Epidermal melanocyte (primary cell): ENCODE data around the gene CAD.
"Not testable (repeated sequence)": the region's sequence is repeated elsewhere in the genome, so short reads cannot be mapped to it uniquely, and the experiment has no call there.

Source experiments
- DNase-seq: peaks from one replicate; pipeline ENCODE4 v3.0.0; 2011; ENCODE audit warnings: low spot score; ENCODE audit not compliant: insufficient read length

The CAD gene

DNA sequence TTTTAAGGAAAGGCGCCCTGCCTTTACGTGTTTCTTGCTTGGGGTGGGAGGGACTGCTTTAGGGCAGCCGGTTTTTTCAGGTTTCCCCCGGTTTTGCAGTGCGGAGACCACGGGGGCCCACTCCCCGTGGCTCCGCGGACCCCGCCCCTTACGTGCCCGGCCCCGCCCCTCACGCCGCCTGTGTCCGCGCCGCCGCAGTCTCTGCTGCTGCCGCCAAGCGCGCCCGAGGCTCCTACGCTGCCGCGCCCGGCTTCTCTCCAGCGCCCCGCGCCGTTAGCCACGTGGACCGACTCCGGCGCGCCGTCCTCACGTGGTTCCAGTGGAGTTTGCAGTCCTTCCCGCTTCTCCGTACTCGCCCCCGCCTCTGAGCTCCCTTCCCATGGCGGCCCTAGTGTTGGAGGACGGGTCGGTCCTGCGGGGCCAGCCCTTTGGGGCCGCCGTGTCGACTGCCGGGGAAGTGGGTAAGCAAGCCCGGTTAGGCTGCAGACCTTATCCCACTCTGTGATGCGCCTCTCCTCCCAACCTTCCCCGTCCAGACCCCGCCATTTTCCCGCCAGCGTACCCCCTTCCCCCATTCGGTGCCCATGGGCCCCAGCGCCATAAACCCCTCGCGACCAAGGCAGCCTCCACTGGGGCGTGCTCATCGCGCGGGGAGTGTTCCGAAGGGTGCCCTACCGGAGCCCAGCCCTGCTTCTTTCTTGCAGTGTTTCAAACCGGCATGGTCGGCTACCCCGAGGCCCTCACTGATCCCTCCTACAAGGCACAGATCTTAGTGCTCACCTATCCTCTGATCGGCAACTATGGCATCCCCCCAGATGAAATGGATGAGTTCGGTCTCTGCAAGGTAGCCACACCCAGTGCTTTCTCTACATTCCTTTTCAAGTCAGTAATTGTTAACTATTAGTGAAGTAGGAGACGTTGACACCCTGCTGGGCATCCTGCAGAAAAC is at the start of gene CAD:
CAD (plus strand) TSS at position 197 of the 949 bp plus-strand sequence; CDS start at position 380, 183 bp downstream.
- DNase-seq: peak; percentile 81

DNA sequence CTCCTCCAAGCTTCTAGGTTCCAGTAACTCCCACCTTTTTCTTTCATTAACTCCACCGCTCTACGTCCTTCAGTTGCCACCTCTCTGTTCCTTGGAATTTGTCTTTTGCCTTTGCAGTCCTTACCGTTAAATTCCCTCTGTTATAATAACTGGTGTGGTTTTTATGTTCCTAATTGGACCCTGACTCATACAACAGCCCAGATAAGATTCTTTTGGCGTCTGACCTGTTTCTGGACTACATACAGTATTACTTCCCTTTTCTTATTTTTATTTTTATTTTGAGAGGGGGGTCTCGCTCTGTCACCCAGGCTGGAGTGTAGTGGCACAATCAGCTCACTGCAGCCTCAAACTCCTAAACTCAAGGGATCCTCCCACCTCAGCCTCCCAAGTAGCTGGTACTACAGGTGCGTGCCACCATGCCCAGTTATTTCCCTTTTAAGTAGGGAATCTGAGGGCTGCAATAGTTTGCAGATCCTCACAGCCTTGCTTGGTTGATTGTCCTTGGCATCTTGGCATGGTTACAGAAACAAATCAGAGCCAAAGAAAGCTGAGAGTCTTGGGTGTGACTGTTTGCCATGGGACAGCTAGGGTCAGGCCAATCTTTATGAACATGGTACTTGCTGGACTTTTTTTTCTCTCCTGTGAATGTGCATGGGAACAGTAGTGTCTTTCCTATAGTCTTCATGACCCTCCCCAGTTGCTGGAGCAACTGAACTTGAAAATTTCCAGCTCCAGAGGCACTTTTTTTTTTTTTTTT is 46.4 kb upstream of the CAD start:
- no peak for DNase-seq

- DNase-seq: no peak
Measured at GRCh38 chr2:27171351-27171848, 45.8 kb upstream of the CAD start.

DNA sequence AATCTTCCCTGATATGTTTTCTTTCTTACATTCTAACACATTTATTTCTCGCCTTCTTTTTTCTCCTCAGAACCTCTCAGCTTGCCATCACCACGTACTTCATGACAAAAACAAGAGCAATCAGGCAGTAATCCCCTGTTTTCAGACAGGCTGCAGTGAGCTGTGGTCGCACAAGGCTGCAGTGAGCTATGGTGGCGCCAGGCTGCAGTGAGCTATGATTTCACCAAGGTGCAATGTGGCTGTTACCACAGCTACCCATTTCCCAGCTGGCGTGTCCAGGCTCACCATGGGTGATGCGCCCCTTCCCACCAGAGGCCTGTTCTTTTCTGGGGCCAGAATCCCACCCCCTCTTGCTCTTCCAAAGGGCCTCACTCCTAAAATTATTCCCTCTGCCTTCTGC is 42.5 kb upstream of the CAD start:
- no peak for DNase-seq

- DNase-seq: no peak
Measured at GRCh38 chr2:27175330-27175729, 41.8 kb upstream of the CAD start.

- DNase-seq: not testable (repeated sequence)
Measured at GRCh38 chr2:27175781-27176180, 41.4 kb upstream of the CAD start.

DNA sequence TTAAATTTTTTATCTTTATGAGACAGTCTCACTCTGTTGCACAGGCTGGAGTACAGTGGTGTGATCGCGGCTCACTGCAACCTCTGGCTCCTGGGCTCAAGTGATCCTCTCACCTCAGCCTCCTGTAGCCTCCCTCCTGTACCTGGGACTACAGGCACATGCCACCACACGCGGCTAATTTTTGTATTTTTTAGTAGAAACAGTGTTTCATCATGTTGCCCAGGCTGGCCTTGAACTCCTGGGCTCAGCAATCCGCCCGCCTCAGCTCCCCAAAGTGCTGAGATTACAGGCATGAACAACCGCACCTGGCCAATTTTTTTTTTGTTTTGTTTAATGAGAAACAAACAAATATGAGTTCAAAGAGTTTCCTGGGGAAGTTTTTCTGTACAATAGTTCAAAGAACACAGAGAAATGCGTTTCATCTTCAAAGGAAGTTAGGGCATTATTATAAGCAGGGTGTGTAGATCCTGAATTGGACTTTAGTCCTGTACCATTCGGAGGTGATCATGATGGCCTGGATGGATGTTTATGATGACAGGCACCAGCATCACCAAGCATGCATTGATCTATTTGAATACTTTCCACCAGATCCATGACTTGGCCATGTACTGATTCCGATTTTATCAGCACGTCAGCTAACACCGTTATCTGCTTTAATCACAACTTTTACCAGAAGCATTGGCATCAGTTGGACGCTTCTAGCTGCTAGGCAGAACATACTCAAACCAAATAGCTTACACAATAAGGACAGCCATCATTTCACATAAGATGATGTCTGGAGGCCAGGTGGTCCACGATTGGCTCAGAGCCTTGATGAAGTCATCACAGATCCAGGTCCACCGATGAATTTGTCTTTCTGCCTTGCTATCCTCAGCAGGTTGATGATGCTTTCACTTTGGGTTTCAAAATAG is 39.5 kb upstream of the CAD start:
- DNase-seq: no peak

GRCh38 chr2:27178469-27178868 is 38.7 kb upstream of the CAD start:
- no peak for DNase-seq

GRCh38 chr2:27179344-27180000 is 37.7 kb upstream of the CAD start:
- no peak for DNase-seq

DNA sequence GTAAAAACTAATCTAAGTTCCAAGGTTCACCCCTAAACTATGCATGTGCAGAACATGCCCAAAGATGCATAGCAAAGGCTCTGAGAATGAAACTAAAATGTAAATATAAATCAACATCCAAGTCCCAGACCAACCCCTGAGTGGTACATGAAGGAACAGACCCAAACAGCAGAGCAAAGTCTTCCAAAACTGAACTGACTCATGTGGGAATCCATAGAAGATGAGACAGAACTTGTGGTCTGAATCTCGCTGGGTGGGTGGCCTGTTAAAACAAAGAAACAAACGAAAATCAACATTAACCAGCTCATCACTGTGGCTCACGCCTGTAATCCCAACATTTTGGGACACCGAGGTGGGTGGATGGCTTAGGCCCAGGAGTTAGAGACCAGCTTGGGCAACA is 34.8 kb upstream of the CAD start:
- no peak for DNase-seq

GRCh38 chr2:27184115-27184514 is 33.1 kb upstream of the CAD start:
- no peak for DNase-seq

- DNase-seq: no peak
Measured at GRCh38 chr2:27185331-27186026, 31.7 kb upstream of the CAD start.

- DNase-seq: no peak
Measured at GRCh38 chr2:27186613-27187345, 30.4 kb upstream of the CAD start.

GRCh38 chr2:27189989-27190388 is 27.2 kb upstream of the CAD start:
- DNase-seq: no peak

DNA sequence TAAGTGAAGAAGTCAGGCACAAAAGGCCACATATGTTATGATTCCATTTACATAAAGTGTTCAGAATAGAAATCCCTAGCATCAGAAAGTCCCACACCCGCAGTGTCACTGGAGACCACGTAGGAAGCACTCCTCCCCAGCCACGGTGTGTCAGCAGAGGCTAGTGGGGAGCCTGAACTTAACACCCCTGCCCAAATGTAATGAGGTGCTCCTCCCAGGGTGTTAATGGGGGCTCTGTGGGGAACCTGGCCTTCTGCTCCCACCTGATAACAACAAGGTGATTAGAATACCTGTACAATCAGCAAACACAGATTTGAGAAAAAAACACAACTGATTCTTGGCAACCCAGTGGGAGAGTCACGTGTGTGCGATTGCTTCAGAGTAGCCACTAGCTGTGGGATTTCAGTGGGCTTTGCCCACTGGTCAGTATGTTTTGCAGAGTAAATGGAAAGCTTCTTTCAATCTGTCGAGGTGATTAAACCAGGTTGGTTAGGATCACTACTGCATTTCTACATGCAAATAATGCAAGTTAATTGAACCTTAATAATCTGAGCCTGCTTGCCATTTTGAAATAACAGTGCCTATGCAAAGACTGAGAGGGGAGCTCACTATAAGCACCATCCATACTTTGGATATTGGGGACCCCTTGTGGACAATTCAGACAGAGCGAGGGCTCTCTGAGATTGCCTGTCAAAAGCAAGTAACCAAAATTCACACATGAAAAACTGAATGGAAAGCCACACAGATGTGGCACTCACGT is 25.9 kb upstream of the CAD start:
- DNase-seq: no peak

- no peak for DNase-seq
Measured at GRCh38 chr2:27194538-27195354, 22.4 kb upstream of the CAD start.

GRCh38 chr2:27195799-27196198 is 21.4 kb upstream of the CAD start:
- not testable (repeated sequence) for DNase-seq

GRCh38 chr2:27198068-27198467 is 19.1 kb upstream of the CAD start:
- not testable (repeated sequence) for DNase-seq
